Measurements from ENCODE around the gene ST6GAL2. TPM values are rescaled to one million over a fixed set of nuclear protein-coding genes. Genes with fewer than 3 reads are reported as not detected.

The ST6GAL2 gene
- total and polyA plus RNA-seq, 4 donors: 1.0 to 3.6 (median 2.3) TPM

DNA sequence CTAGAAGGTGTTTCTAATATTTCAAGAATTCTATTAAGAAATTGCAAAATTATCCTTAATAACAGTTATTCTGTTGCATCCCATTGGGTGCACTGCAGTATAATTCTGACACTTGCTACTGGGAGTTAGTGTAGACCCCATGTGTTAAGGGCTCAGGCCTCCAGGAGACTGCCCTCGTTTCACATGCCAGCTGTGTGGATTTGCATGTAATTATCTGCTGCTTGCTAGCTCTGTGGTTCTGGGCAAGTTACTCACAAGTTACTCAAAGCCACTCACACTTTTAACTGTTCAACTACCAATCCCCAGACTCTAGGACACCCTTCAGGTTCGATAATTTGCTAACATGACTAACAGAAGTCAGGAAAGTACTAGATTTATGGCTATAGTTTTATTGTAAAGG lies 38.6 kb downstream of the ST6GAL2 start:
- DNase-seq (ENCODE audit: low spot score): no peak
- peaks cover 0 to 3% (median 0%) of the 10 kb centered on the region in 4 donors for H3K27me3 ChIP-seq (ENCODE audit: control insufficient read depth in 4 of 4, insufficient read depth in 4 of 4, low read length in 3 of 4)
- H3K9me3 ChIP-seq (ENCODE audit: control insufficient read depth in 4 of 4, low read length in 3 of 4): no peaks in the 10 kb centered on the region
- H3K27ac ChIP-seq (ENCODE audit: low read depth in 1 of 2, low read length in 2 of 2): no peak overlapping the region
- H3K4me1 ChIP-seq (ENCODE audit: control insufficient read depth in 4 of 4, insufficient read depth in 4 of 4, low read length in 3 of 4): no peaks in the 10 kb centered on the region
- no peak overlapping the region for H3K4me3 ChIP-seq (ENCODE audit: low read depth in 1 of 3, low read length in 3 of 3)
- WGBS: 41% methylated on average over 2 of the region's 2 CpGs
- H3K36me3 ChIP-seq (ENCODE audit: control insufficient read depth in 4 of 4, insufficient read depth in 3 of 4, low read depth in 1 of 4, low read length in 3 of 4): no peaks in the 10 kb centered on the region
- no peak overlapping the region for H3K9ac ChIP-seq (ENCODE audit: low read depth in 1 of 2, low read length in 2 of 2)
- no peak for TF ChIP-seq GABPA (IDR thresholded peaks at IDR 0.05 in 1 of 2, conservative IDR thresholded peaks at IDR 0.05 in 1 of 2)
- TF ChIP-seq, protein P1, sequence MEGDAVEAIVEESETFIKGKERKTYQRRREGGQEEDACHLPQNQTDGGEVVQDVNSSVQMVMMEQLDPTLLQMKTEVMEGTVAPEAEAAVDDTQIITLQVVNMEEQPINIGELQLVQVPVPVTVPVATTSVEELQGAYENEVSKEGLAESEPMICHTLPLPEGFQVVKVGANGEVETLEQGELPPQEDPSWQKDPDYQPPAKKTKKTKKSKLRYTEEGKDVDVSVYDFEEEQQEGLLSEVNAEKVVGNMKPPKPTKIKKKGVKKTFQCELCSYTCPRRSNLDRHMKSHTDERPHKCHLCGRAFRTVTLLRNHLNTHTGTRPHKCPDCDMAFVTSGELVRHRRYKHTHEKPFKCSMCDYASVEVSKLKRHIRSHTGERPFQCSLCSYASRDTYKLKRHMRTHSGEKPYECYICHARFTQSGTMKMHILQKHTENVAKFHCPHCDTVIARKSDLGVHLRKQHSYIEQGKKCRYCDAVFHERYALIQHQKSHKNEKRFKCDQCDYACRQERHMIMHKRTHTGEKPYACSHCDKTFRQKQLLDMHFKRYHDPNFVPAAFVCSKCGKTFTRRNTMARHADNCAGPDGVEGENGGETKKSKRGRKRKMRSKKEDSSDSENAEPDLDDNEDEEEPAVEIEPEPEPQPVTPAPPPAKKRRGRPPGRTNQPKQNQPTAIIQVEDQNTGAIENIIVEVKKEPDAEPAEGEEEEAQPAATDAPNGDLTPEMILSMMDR (IDR thresholded peaks at IDR 0.05; ENCODE audit: low read depth, low read length, missing input control): no peak
- TF ChIP-seq HNF4A (conservative IDR thresholded peaks at IDR 0.05): no peak
- TF ChIP-seq, protein P2, sequence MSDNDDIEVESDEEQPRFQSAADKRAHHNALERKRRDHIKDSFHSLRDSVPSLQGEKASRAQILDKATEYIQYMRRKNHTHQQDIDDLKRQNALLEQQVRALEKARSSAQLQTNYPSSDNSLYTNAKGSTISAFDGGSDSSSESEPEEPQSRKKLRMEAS (IDR thresholded peaks at IDR 0.05): no peak
- TF ChIP-seq NR2F2 (IDR thresholded peaks at IDR 0.05): no peak
- TF ChIP-seq EGR1 (IDR thresholded peaks at IDR 0.05; ENCODE audit: low read depth in 2 of 2): no peak
- TF ChIP-seq, protein P3, sequence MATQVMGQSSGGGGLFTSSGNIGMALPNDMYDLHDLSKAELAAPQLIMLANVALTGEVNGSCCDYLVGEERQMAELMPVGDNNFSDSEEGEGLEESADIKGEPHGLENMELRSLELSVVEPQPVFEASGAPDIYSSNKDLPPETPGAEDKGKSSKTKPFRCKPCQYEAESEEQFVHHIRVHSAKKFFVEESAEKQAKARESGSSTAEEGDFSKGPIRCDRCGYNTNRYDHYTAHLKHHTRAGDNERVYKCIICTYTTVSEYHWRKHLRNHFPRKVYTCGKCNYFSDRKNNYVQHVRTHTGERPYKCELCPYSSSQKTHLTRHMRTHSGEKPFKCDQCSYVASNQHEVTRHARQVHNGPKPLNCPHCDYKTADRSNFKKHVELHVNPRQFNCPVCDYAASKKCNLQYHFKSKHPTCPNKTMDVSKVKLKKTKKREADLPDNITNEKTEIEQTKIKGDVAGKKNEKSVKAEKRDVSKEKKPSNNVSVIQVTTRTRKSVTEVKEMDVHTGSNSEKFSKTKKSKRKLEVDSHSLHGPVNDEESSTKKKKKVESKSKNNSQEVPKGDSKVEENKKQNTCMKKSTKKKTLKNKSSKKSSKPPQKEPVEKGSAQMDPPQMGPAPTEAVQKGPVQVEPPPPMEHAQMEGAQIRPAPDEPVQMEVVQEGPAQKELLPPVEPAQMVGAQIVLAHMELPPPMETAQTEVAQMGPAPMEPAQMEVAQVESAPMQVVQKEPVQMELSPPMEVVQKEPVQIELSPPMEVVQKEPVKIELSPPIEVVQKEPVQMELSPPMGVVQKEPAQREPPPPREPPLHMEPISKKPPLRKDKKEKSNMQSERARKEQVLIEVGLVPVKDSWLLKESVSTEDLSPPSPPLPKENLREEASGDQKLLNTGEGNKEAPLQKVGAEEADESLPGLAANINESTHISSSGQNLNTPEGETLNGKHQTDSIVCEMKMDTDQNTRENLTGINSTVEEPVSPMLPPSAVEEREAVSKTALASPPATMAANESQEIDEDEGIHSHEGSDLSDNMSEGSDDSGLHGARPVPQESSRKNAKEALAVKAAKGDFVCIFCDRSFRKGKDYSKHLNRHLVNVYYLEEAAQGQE (IDR thresholded peaks at IDR 0.05): no peak
- no peak for TF ChIP-seq RAD21 (IDR thresholded peaks at IDR 0.05)
- no peak for TF ChIP-seq TAF1 (conservative IDR thresholded peaks at IDR 0.05)
- no peak for TF ChIP-seq FOXA2 (IDR thresholded peaks at IDR 0.05)
- TF ChIP-seq SP1 (IDR thresholded peaks at IDR 0.05): no peak
- TF ChIP-seq, protein P4, sequence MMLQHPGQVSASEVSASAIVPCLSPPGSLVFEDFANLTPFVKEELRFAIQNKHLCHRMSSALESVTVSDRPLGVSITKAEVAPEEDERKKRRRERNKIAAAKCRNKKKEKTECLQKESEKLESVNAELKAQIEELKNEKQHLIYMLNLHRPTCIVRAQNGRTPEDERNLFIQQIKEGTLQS (IDR thresholded peaks at IDR 0.05): no peak
- no peak for TF ChIP-seq HNF4G (IDR thresholded peaks at IDR 0.05)
- TF ChIP-seq, protein P5, sequence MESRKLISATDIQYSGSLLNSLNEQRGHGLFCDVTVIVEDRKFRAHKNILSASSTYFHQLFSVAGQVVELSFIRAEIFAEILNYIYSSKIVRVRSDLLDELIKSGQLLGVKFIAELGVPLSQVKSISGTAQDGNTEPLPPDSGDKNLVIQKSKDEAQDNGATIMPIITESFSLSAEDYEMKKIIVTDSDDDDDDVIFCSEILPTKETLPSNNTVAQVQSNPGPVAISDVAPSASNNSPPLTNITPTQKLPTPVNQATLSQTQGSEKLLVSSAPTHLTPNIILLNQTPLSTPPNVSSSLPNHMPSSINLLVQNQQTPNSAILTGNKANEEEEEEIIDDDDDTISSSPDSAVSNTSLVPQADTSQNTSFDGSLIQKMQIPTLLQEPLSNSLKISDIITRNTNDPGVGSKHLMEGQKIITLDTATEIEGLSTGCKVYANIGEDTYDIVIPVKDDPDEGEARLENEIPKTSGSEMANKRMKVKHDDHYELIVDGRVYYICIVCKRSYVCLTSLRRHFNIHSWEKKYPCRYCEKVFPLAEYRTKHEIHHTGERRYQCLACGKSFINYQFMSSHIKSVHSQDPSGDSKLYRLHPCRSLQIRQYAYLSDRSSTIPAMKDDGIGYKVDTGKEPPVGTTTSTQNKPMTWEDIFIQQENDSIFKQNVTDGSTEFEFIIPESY (IDR thresholded peaks at IDR 0.05): no peak
- no peak for TF ChIP-seq FOXA1 (IDR thresholded peaks at IDR 0.05)
- TF ChIP-seq JUND (IDR thresholded peaks at IDR 0.05): no peak
- TF ChIP-seq RXRA (IDR thresholded peaks at IDR 0.05): no peak
- TF ChIP-seq YY1 (IDR thresholded peaks at IDR 0.05): no peak

Data from liver (tissue), 9 donors.